Smooth muscle cell (in vitro differentiated cells): ENCODE measurements around the gene NEURL1. TPM values are rescaled to one million over a fixed set of nuclear protein-coding genes. Genes with fewer than 3 reads are reported as not detected.

Source experiments
- DNase-seq: peaks from one replicate; lab custom pipeline; 2025; ENCODE audit not compliant: unreplicated experiment; lab: John Stamatoyannopoulos, UW
- H2AFZ ChIP-seq: fragments of 200-600 bp; sonication (generic); 2 replicates; pipeline ENCODE4 v1.6.0; 2016; ENCODE audit warnings: antibody characterized with exemption, low read depth, mild to moderate bottlenecking
- H3F3A ChIP-seq: fragments of 200-600 bp; sonication (generic); 2 replicates; pipeline ENCODE4 v1.6.0; 2017; ENCODE audit warnings: antibody characterized with exemption, low read depth
- H3K27ac ChIP-seq: fragments of 200-600 bp; sonication (generic); 2 replicates; pipeline ENCODE4 v1.5.1; 2016; ENCODE audit warnings: low read depth, mild to moderate bottlenecking
- H3K27me3 ChIP-seq: fragments of 200-600 bp; sonication (generic); 2 replicates; pipeline ENCODE4 v1.6.1; 2016; ENCODE audit warnings: low read depth, mild to moderate bottlenecking
- H3K36me3 ChIP-seq: fragments of 200-600 bp; sonication (generic); 2 replicates; pipeline ENCODE4 v1.5.1; 2016; ENCODE audit warnings: low read depth
- H3K4me1 ChIP-seq: fragments of 200-600 bp; sonication (generic); 2 replicates; pipeline ENCODE4 v1.5.1; 2016; ENCODE audit warnings: low read depth
- H3K4me2 ChIP-seq: fragments of 200-600 bp; sonication (generic); 2 replicates; pipeline ENCODE4 v1.6.0; 2016; ENCODE audit warnings: mild to moderate bottlenecking
- H3K4me3 ChIP-seq: fragments of 200-600 bp; sonication (generic); 2 replicates; pipeline ENCODE4 v1.5.1; 2016; ENCODE audit warnings: mild to moderate bottlenecking
- H3K79me2 ChIP-seq: fragments of 200-600 bp; sonication (generic); 2 replicates; pipeline ENCODE4 v1.6.0; 2016; ENCODE audit warnings: low read depth, mild to moderate bottlenecking
- H3K9ac ChIP-seq: fragments of 200-600 bp; sonication (generic); 2 replicates; pipeline ENCODE4 v1.6.0; 2016; ENCODE audit warnings: low read depth
- H3K9me3 ChIP-seq: fragments of 200-600 bp; sonication (generic); replicated peaks from 2 replicates; pipeline ENCODE4 v1.5.1; 2016; ENCODE audit warnings: low read depth
- H4K20me1 ChIP-seq: fragments of 200-600 bp; sonication (generic); 2 replicates; pipeline ENCODE4 v1.6.0; 2016; ENCODE audit warnings: low read depth
- WGBS: methylation state at CpG from one replicate; pipeline ENCODE4 v1.1.7; 2016; ENCODE audit warnings: low lambda C conversion rate; 5-methylcytosine and 5-hydroxymethylcytosine counted together
- polyA plus RNA-seq: library from polyadenylated mRNA; unstranded; fragments of >200 nt; fragmentation: Nextera tagmentation; extraction: Ambion mirVana; gene quantifications from 2 replicates; pipeline ENCODE4 v1.2.1, GENCODE V29; 2016
- total RNA-seq: library from RNA; depleted of rRNA; stranded (reverse); fragments of >200 nt; gene quantifications from 2 replicates; pipeline ENCODE4 v1.2.3, GENCODE V29; 2014
- TF ChIP-seq, protein P1 (sequence below): fragments of 200-600 bp; sonication (generic); IDR thresholded peaks from 2 replicates; pipeline ENCODE4 v1.5.1; 2017; ENCODE audit warnings: borderline replicate concordance, mild to moderate bottlenecking, antibody characterized with exemption; ENCODE audit not compliant: insufficient read depth, poor library complexity, severe bottlenecking

NEURL1 gene
- total and polyA plus RNA-seq, 2 experiments from 2014 or later: 0.04 to 0.91 TPM

DNA sequence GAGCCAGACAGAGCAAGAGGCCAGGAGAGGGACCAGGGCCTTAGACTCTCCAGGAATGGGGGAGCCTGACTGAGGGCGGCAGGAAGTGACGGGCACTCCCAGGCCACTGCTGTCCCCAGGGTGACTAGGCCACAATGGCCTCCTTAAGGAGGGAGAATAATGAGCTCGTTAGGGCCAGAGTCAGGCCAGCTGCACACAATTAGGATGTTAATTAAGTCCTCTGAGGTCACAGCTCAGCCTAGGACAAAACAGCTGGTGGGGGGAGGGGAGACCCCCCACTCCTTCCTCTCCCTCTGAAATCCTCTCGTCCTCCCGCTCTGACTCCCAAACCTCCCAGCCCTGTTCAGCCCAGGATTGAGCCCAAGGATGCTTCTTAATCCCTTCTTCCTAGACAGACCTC lies 143.0 kb downstream of the NEURL1 start:
- Histone ChIP-seq H2AFZ (no peak overlapping the region), H3K9ac (peak overlapping the region; percentile 52), H3K79me2 (peaks cover 32% of the 10 kb centered on the region), H3K9me3 (no peaks in the 10 kb centered on the region), H3K36me3 (no peaks in the 10 kb centered on the region), H3K27ac (peak overlapping the region; percentile 80), H3K4me1 (peaks cover 26% of the 10 kb centered on the region), H4K20me1 (peaks cover 93% of the 10 kb centered on the region), H3F3A (no peaks in the 10 kb centered on the region), H3K27me3 (no peaks in the 10 kb centered on the region), H3K4me3 (no peak overlapping the region), H3K4me2 (no peak overlapping the region)
- DNase-seq: no peak
- TF ChIP-seq, protein P1, sequence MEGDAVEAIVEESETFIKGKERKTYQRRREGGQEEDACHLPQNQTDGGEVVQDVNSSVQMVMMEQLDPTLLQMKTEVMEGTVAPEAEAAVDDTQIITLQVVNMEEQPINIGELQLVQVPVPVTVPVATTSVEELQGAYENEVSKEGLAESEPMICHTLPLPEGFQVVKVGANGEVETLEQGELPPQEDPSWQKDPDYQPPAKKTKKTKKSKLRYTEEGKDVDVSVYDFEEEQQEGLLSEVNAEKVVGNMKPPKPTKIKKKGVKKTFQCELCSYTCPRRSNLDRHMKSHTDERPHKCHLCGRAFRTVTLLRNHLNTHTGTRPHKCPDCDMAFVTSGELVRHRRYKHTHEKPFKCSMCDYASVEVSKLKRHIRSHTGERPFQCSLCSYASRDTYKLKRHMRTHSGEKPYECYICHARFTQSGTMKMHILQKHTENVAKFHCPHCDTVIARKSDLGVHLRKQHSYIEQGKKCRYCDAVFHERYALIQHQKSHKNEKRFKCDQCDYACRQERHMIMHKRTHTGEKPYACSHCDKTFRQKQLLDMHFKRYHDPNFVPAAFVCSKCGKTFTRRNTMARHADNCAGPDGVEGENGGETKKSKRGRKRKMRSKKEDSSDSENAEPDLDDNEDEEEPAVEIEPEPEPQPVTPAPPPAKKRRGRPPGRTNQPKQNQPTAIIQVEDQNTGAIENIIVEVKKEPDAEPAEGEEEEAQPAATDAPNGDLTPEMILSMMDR: no peak
- 69% methylated on average over 5 of the region's 5 CpGs for WGBS

DNA sequence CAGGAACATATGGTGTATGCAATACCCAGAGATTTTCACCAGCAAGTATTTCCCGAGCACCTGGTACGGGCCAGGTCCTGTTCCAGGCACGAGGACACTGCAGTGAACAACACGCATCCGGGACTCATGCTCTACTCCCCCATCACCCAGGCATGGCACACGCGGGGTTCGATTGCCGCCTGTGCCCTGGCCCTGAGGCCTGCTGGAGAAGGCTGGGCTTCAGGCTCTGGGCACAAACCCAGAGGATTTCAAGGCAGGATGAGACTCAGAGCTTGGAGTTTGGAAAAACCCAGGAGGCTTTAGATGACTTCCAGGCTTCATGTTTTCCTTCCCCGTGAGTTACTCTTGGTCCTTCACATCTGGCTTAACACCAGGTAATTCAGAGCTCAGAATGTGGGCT lies 143.5 kb downstream of the NEURL1 start:
- peak overlapping the region; percentile 52 for H3K9ac ChIP-seq
- H3K4me2 ChIP-seq: peak overlapping the region; percentile 45
- H3F3A ChIP-seq: no peaks in the 10 kb centered on the region
- peaks cover 34% of the 10 kb centered on the region for H3K79me2 ChIP-seq
- H3K9me3 ChIP-seq: no peaks in the 10 kb centered on the region
- peak overlapping the region; percentile 80 for H3K27ac ChIP-seq
- no peak overlapping the region for H2AFZ ChIP-seq
- no peak for DNase-seq
- H3K4me1 ChIP-seq: peaks cover 26% of the 10 kb centered on the region
- H3K4me3 ChIP-seq: no peak overlapping the region
- WGBS: 85% methylated on average over 10 of the region's 10 CpGs
- H3K36me3 ChIP-seq: no peaks in the 10 kb centered on the region
- no peaks in the 10 kb centered on the region for H3K27me3 ChIP-seq
- H4K20me1 ChIP-seq: peaks cover 93% of the 10 kb centered on the region
- TF ChIP-seq, protein P1: no peak

DNA sequence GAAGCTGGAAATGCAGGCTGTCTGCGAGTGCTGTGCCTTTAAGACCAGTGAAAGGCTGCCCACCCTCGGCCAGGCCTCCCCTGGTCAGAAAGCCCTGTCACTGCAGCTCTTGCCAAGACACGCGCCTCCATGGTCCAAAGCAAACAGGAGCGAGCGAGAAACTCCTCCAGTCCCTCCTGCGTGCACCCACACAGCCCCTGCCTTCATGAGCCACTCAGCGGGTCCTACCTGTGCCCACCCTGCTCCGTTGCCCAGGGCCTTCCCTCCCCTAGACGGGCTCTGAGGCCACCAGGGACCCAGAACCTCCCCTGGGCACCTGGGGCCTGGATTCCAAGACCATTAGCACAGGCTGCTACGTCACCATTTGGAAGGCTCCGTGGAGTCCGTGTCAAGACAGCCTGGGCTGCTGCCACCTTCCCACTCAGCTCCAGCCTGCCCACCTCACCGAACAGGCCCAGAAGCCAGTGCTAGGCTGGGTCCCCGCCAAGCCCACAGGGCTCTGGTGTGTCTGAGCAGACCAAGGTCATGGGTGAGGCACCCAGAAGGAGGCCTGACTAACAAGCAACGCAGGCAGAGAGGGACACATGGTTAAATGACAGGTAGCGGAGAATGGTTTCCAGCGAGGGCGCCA lies 144.5 kb downstream of the NEURL1 start:
- Histone ChIP-seq H2AFZ (no peak overlapping the region), H3K4me1 (peaks cover 26% of the 10 kb centered on the region), H3K4me2 (peak overlapping the region; percentile 45), H3K27me3 (no peaks in the 10 kb centered on the region), H3K27ac (peak overlapping the region; percentile 80), H3K36me3 (no peaks in the 10 kb centered on the region), H3K4me3 (no peak overlapping the region), H4K20me1 (peaks cover 93% of the 10 kb centered on the region), H3K79me2 (peaks cover 44% of the 10 kb centered on the region), H3F3A (no peaks in the 10 kb centered on the region), H3K9me3 (no peaks in the 10 kb centered on the region), H3K9ac (peak overlapping the region; percentile 52)
- TF ChIP-seq, protein P1: no peak
- no peak for DNase-seq
- WGBS: 51% methylated on average over 19 of the region's 19 CpGs

DNA sequence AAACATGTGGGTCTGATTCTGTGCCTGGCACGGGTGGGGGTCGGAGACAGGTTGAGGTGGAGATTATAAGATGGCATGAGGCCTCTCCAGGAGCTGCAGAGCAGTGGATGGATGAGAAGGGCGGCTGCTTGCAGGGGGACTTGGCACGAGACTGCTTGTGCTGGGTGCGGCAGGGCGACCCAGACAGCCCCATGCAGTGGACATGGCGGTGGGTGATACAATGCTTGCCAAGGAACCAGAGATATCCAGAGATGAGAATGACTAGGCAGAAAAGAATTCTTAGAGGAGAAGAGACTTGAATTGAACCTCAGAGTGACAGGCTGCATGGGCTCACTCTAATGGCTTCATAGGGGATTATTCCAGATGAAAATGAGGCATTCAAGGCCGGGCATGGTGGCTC lies 145.4 kb downstream of the NEURL1 start:
- Histone ChIP-seq H3K27me3 (no peaks in the 10 kb centered on the region), H3K9ac (no peak overlapping the region)
- DNase-seq: no peak

More for the DNA sequence above, 145.4 kb downstream of the NEURL1 start:
- Histone ChIP-seq H3K27ac (peak overlapping the region; percentile 80), H3K4me3 (no peak overlapping the region), H3K4me2 (no peak overlapping the region), H3K9me3 (no peaks in the 10 kb centered on the region), H3F3A (no peaks in the 10 kb centered on the region), H3K36me3 (no peaks in the 10 kb centered on the region), H3K4me1 (peaks cover 26% of the 10 kb centered on the region), H4K20me1 (peaks cover 91% of the 10 kb centered on the region), H2AFZ (no peak overlapping the region), H3K79me2 (peaks cover 52% of the 10 kb centered on the region)
- WGBS: 90% methylated on average over 8 of the region's 8 CpGs
- TF ChIP-seq, protein P1: no peak
